Osteocyte (in vitro differentiated cells): Measurements from ENCODE around the gene GRIK4. TPM values are rescaled to one million over a fixed set of nuclear protein-coding genes. Genes with fewer than 3 reads are reported as not detected.

Experiments
- DNase-seq: peaks from one replicate; pipeline ENCODE4 v3.0.0; 2021; ENCODE audit warnings: mixed read lengths; ENCODE audit not compliant: unreplicated experiment; ENCODE audit errors: extremely low spot score
- H3K27ac Mint-ChIP-seq: one replicate; pipeline ENCODE4 v1.8.0; 2021; ENCODE audit warnings: mild to moderate bottlenecking, mixed read lengths; ENCODE audit not compliant: unreplicated experiment
- H3K27me3 Mint-ChIP-seq: one replicate; pipeline ENCODE4 v1.8.0; 2021; ENCODE audit warnings: mixed read lengths; ENCODE audit not compliant: unreplicated experiment
- H3K36me3 Mint-ChIP-seq: one replicate; pipeline ENCODE4 v1.8.0; 2021; ENCODE audit warnings: mixed read lengths; ENCODE audit not compliant: unreplicated experiment
- H3K4me1 Mint-ChIP-seq: one replicate; pipeline ENCODE4 v1.8.0; 2021; ENCODE audit warnings: mixed read lengths; ENCODE audit not compliant: unreplicated experiment
- H3K4me3 Mint-ChIP-seq: one replicate; pipeline ENCODE4 v1.8.0; 2021; ENCODE audit warnings: mild to moderate bottlenecking, moderate library complexity, mixed read lengths; ENCODE audit not compliant: unreplicated experiment
- H3K9me3 Mint-ChIP-seq: one replicate; pipeline ENCODE4 v1.8.0; 2021; ENCODE audit warnings: mixed read lengths; ENCODE audit not compliant: unreplicated experiment
- CTCF ChIP-seq: fragments of 200-600 bp; sonication (generic); IDR thresholded peaks from 2 replicates; pipeline ENCODE4 v1.5.0; 2021; ENCODE audit warnings: antibody characterized with exemption, mild to moderate bottlenecking, moderate library complexity
- total RNA-seq: library from RNA; stranded (reverse); gene quantifications from 2 replicates; pipeline ENCODE4 v1.2.1, GENCODE V29; 2021

GRIK4 gene
- total RNA-seq, 1 donor from 2014 or later: 0.11 TPM

GRCh38 chr11:120512739-120513435 lies 1.3 kb downstream of the GRIK4 start:
- H3K27me3 Mint-ChIP-seq: peaks cover 27% of the 10 kb centered on the region
- H3K4me3 Mint-ChIP-seq: peak overlapping the region; percentile 10
- H3K9me3 Mint-ChIP-seq: no peaks in the 10 kb centered on the region
- no peak for DNase-seq
- no peak overlapping the region for H3K27ac Mint-ChIP-seq
- peaks cover 10% of the 10 kb centered on the region for H3K4me1 Mint-ChIP-seq
- H3K36me3 Mint-ChIP-seq: no peaks in the 10 kb centered on the region
- TF ChIP-seq CTCF: peak; percentile 17

- Mint-ChIP-seq H3K4me3 (no peak overlapping the region), H3K4me1 (peaks cover 13% of the 10 kb centered on the region), H3K27me3 (peaks cover 21% of the 10 kb centered on the region), H3K9me3 (no peaks in the 10 kb centered on the region), H3K36me3 (no peaks in the 10 kb centered on the region), H3K27ac (no peak overlapping the region)
- no peak for DNase-seq
- TF ChIP-seq CTCF: no peak
These were observed 2.1 kb downstream of the GRIK4 start for GRCh38 chr11:120513436-120514315.

GRCh38 chr11:120514541-120515121 lies 3.1 kb downstream of the GRIK4 start:
- no peak for TF ChIP-seq CTCF
- Mint-ChIP-seq H3K4me1 (peaks cover 13% of the 10 kb centered on the region), H3K9me3 (no peaks in the 10 kb centered on the region), H3K36me3 (no peaks in the 10 kb centered on the region), H3K4me3 (no peak overlapping the region), H3K27ac (no peak overlapping the region), H3K27me3 (peaks cover 15% of the 10 kb centered on the region)
- DNase-seq: no peak

- no peak overlapping the region for H3K4me3 Mint-ChIP-seq
- no peak for DNase-seq
- H3K36me3 Mint-ChIP-seq: no peaks in the 10 kb centered on the region
- peaks cover 13% of the 10 kb centered on the region for H3K4me1 Mint-ChIP-seq
- peaks cover 10% of the 10 kb centered on the region for H3K27me3 Mint-ChIP-seq
- TF ChIP-seq CTCF: no peak
- H3K27ac Mint-ChIP-seq: no peak overlapping the region
- no peaks in the 10 kb centered on the region for H3K9me3 Mint-ChIP-seq
These were observed 3.7 kb downstream of the GRIK4 start for GRCh38 chr11:120515186-120515723.
